GM19099 (cell line): ENCODE measurements around the gene CYB561A3.

Experiments used
- POLR2A ChIP-seq: IDR thresholded peaks from 3 replicates; pipeline ENCODE4 v1.6.1; 2011; ENCODE audit warnings: low read depth; ENCODE audit not compliant: insufficient read length; ENCODE audit errors: extremely low read depth

The CYB561A3 gene

GRCh38 chr11:61377461-61378160, 15.9 kb upstream of the CYB561A3 start:
- no peak for TF ChIP-seq POLR2A

DNA sequence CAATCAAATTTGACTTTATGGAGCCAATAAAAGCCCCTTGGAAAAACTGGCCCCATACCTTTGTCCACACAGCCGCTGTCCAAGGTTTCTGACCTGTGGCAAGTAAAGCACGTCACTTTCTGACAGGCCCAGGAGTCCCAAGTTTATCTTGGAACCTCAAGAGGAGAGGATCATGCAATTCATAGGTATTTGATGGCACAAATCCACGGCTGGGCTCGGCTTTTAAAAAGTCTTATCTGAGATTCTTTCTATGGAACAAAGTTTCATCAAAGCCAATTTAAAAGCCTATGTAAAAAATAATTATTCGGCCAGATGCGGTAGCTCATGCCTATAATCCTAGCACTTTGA, 14.1 kb upstream of the CYB561A3 start:
- TF ChIP-seq POLR2A = no peak

GRCh38 chr11:61372659-61373420, 11.2 kb upstream of the CYB561A3 start:
- TF ChIP-seq POLR2A = no peak

GRCh38 chr11:61370349-61371005, 8.8 kb upstream of the CYB561A3 start:
- no peak for TF ChIP-seq POLR2A

DNA sequence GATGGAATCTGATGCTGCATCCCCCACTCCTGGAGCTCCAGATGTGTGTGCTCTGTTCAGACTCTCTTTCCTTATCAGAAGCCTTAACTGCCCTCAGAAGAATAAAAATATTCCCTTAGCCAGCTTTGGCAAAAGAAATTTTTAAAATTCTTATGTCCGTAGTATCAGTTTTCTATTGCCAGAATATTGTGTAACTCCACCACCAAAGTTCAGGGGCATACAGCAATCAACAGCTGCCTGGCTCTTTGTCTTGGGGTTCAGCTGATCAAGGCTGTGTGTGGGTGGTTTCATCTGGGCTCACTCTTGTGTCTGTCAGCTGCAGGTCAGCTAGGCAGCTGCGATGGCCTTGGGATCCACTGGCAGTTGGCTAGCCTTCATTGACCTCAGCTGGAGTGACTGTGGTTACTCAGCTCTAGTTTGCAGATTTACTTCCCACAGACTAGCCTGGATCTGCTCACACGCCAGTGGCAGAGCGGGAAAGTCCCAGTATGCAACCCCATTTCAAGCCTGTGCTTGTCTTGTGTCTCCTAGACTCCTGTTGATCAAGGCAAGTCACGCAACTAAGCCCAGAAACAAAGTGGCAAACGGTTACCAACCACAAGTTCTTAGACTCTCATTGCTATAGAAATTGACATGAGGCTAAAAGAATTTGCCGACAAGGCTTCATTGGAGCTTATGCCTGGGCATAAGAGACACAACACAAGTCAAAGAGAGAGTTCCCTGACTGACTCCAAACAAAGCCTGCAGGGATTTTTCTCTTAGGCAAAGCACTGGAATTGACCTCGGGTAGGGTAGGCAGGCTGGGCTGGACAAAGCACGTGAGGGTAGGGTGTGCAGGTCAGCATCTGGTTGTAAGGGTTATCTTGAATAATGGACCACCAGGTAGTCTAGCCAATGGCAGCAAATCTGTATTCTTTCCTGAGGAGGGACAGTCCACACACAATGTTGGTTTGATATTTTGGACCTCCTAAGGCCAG, 8.0 kb upstream of the CYB561A3 start:
- no peak for TF ChIP-seq POLR2A

DNA sequence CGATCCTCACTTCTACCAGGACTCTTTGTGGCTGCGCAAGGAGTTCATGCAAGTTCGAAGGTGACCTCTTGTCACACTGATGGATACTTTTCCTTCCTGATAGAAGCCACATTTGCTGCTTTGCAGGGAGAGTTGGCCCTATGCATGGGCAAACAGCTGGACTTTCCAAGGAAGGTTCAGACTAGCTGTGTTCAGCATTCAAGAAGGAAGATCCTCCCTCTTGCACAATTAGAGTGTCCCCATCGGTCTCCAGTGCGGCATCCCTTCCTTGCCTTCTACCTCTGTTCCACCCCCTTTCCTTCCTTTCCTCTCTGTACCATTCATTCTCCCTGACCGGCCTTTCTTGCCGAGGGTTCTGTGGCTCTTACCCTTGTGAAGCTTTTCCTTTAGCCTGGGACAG, 7.0 kb upstream of the CYB561A3 start:
- no peak for TF ChIP-seq POLR2A

- TF ChIP-seq POLR2A = no peak
Observed at GRCh38 chr11:61367406-61367805, 5.7 kb upstream of the CYB561A3 start.

- no peak for TF ChIP-seq POLR2A
Observed at GRCh38 chr11:61364012-61364675, 2.5 kb upstream of the CYB561A3 start.

GRCh38 chr11:61362542-61362875, 827 bp upstream of the CYB561A3 start:
- TF ChIP-seq POLR2A = no peak

GRCh38 chr11:61361237-61361740, 393 bp downstream of the CYB561A3 start:
- TF ChIP-seq POLR2A = no peak

DNA sequence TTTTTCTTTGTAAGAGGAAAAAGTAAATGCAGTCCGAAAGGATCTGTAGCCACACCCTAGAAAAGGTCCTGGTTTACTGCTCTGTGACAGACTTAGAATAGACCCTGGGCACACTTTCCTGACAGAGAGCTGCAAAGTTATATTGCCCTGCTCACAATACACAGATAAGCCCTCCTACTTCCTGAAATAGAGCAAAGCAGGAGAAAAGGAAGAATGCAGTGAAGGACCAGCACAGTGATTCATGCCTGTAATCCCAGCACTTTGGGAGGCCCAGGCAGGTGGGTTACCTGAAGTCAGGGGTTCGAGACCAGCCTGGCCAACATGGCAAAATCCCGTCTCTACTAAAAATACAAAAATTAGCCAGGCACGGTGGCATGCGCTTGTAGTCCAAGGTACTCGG, 2.2 kb downstream of the CYB561A3 start:
- no peak for TF ChIP-seq POLR2A

DNA sequence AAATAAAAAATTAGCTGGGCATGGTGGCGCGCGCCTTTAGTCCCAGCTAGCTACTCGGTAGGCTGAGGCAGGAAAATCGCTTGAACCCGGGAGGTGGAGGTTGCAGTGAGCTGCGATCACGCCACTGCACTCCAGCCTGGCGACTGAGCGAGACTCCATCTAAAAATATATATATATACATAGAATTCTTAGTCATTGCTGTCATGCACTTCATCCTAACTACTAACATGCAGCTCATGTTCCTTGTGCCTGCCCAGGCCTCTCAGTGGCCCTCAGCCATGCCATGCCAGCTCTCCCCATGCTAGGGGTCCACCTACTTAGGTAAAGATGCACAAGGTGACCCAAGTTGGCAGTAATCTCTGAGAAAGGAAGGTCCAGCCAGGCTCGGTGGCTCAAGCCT, 3.1 kb downstream of the CYB561A3 start:
- no peak for TF ChIP-seq POLR2A

DNA sequence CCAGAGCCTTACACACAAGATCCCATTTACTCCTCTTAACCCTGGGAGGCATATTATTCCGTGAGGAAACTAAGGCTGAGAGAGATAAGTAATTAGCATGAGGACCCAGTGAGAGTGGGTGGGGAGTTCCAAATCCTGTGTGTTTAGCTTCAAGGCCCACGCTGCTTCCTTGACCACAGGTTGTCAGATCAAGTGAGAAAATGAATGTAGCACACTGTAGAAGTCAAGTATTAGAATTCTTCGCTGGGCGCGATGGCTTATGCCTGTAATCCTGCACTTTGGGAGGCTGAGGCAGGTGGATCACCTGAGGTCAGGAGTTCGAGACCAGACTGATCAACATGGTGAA, 3.8 kb downstream of the CYB561A3 start:
- no peak for TF ChIP-seq POLR2A

DNA sequence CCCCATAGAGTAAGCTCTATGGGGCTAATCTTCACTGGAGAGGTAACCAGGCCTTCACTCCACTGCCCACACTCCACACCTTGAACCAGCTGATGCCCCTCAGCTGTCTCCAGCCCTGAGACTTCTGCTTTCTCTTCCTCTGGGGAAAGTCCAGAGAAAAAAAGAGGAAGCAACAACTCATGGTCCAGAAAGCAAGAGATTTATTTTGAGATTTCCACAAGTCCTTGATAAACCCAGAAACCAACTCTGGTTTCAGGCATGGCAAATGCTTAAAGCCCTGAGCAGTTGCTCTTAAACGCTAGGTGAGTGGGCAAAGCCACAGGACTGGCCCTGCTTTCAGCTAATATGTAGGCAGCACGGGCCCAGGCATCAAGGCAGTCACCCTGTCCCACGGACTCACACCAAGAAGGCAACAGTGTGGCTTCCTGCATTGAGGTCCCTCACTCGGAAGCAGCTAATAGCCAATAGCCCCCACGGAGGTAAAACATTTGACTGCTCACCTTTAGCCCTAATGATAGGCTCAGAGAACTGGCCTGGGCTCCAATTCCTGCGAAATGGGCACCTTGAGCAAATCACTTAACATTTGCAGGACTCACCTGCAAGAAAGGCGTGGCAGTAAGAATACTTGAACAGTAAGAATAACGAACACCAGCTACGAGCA, 4.3 kb downstream of the CYB561A3 start:
- TF ChIP-seq POLR2A = no peak
